ENCODE results near the gene LPAR2. TPM values are rescaled to one million over a fixed set of nuclear protein-coding genes. Genes with fewer than 3 reads are reported as not detected.
A peak's percentile ranks its signal among the peaks of the same experiment; 100 is the strongest.

The LPAR2 gene
- total and polyA plus RNA-seq, 10 of the 15 experiments (the other 5 are each of a cell fraction or from before 2014, with no cell fraction given) = 0.98 to 23.8 (median 10.2) TPM

DNA sequence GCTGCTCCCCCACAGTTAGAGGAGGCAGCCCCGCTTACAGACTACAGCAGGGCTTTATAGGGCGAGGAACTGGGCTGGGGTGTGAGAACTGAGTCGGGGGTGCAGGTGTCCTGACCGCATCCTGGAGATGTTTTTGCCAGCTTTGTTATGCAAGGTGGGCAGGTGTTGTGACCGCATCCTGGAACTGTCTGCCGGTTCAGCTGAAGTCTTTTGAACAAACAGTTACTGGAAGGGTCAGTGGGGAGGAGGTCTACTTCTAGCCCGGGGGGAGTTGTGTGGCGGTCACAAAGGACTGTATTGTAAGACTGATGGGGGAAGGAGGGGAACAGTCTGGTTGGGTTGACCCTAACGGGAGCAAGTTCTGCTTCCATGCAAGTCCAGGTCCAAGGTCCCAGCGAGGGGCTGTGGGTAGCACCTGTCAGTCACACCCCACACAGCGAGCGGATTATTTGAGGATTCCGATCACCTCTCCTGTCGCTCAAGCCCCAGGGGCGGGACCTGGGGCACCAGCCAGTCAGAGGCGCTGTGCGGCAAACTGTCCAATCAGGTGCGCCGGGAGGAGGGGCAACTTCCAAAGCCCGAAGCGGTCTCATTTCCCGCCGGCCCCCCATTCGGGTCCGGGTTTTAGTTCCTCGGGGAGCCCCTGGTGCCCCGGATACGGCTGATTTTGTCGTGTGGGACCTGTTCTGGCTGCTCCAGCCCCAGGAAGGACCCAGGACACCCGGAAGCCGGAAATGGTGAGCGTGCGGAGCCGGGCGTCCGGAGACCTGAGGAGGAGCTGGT, 40.4 kb upstream of the LPAR2 start, which contains the start of gene ZNF101 (continued):
- TF ChIP-seq POU2F2 (IDR thresholded peaks at IDR 0.05; ENCODE audit: borderline replicate concordance, low read depth, low read length) (peak; percentile 48; the same call in 1 of the 3 replicates), ZNF24 (IDR thresholded peaks at IDR 0.05) (no peak), TBL1XR1 (IDR thresholded peaks at IDR 0.05; ENCODE audit: low read depth, low read length) (no peak), FOXK2 (IDR thresholded peaks at IDR 0.05) (peak; percentile 91), ZNF207 (IDR thresholded peaks at IDR 0.05; ENCODE audit: borderline replicate concordance) (no peak), PAX8 (IDR thresholded peaks at IDR 0.05) (no peak), NBN (IDR thresholded peaks at IDR 0.05) (peak; percentile 20; the same call in 1 of the 2 replicates), TCF12 (IDR thresholded peaks at IDR 0.05; ENCODE audit: low read depth, low read length) (peak; percentile 97), TCF3 (IDR thresholded peaks at IDR 0.05; ENCODE audit: borderline replicate concordance, insufficient read depth, low read depth, low read length) (peak; percentile 93), ZNF384 (IDR thresholded peaks at IDR 0.05; ENCODE audit: borderline replicate concordance, low read depth, low read length) (no peak), HDGF (IDR thresholded peaks at IDR 0.05) (no peak), TCF7 (IDR thresholded peaks at IDR 0.05; ENCODE audit: borderline replicate concordance) (no peak), BHLHE40 (IDR thresholded peaks at IDR 0.05; ENCODE audit: borderline replicate concordance in 1 of 2, low read depth in 2 of 2, low read length in 1 of 2) (peak in 1 of 2 experiments; percentile 70; a peak in 2 of 4 replicates)
- TF ChIP-seq, protein P1, sequence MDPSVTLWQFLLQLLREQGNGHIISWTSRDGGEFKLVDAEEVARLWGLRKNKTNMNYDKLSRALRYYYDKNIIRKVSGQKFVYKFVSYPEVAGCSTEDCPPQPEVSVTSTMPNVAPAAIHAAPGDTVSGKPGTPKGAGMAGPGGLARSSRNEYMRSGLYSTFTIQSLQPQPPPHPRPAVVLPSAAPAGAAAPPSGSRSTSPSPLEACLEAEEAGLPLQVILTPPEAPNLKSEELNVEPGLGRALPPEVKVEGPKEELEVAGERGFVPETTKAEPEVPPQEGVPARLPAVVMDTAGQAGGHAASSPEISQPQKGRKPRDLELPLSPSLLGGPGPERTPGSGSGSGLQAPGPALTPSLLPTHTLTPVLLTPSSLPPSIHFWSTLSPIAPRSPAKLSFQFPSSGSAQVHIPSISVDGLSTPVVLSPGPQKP (IDR thresholded peaks at IDR 0.05; ENCODE audit: low read depth, low read length) = no peak
- TF ChIP-seq, protein P2, sequence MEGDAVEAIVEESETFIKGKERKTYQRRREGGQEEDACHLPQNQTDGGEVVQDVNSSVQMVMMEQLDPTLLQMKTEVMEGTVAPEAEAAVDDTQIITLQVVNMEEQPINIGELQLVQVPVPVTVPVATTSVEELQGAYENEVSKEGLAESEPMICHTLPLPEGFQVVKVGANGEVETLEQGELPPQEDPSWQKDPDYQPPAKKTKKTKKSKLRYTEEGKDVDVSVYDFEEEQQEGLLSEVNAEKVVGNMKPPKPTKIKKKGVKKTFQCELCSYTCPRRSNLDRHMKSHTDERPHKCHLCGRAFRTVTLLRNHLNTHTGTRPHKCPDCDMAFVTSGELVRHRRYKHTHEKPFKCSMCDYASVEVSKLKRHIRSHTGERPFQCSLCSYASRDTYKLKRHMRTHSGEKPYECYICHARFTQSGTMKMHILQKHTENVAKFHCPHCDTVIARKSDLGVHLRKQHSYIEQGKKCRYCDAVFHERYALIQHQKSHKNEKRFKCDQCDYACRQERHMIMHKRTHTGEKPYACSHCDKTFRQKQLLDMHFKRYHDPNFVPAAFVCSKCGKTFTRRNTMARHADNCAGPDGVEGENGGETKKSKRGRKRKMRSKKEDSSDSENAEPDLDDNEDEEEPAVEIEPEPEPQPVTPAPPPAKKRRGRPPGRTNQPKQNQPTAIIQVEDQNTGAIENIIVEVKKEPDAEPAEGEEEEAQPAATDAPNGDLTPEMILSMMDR (IDR thresholded peaks at IDR 0.05 in 2 of 3, conservative IDR thresholded peaks at IDR 0.05 in 1 of 3; ENCODE audit: control insufficient read depth in 2 of 3, extremely low read depth in 1 of 3, insufficient read depth in 1 of 3, low read depth in 3 of 3, low read length in 3 of 3) = no peak
- TF ChIP-seq, protein P3, sequence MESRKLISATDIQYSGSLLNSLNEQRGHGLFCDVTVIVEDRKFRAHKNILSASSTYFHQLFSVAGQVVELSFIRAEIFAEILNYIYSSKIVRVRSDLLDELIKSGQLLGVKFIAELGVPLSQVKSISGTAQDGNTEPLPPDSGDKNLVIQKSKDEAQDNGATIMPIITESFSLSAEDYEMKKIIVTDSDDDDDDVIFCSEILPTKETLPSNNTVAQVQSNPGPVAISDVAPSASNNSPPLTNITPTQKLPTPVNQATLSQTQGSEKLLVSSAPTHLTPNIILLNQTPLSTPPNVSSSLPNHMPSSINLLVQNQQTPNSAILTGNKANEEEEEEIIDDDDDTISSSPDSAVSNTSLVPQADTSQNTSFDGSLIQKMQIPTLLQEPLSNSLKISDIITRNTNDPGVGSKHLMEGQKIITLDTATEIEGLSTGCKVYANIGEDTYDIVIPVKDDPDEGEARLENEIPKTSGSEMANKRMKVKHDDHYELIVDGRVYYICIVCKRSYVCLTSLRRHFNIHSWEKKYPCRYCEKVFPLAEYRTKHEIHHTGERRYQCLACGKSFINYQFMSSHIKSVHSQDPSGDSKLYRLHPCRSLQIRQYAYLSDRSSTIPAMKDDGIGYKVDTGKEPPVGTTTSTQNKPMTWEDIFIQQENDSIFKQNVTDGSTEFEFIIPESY (IDR thresholded peaks at IDR 0.05) = no peak
- TF ChIP-seq, protein P4, sequence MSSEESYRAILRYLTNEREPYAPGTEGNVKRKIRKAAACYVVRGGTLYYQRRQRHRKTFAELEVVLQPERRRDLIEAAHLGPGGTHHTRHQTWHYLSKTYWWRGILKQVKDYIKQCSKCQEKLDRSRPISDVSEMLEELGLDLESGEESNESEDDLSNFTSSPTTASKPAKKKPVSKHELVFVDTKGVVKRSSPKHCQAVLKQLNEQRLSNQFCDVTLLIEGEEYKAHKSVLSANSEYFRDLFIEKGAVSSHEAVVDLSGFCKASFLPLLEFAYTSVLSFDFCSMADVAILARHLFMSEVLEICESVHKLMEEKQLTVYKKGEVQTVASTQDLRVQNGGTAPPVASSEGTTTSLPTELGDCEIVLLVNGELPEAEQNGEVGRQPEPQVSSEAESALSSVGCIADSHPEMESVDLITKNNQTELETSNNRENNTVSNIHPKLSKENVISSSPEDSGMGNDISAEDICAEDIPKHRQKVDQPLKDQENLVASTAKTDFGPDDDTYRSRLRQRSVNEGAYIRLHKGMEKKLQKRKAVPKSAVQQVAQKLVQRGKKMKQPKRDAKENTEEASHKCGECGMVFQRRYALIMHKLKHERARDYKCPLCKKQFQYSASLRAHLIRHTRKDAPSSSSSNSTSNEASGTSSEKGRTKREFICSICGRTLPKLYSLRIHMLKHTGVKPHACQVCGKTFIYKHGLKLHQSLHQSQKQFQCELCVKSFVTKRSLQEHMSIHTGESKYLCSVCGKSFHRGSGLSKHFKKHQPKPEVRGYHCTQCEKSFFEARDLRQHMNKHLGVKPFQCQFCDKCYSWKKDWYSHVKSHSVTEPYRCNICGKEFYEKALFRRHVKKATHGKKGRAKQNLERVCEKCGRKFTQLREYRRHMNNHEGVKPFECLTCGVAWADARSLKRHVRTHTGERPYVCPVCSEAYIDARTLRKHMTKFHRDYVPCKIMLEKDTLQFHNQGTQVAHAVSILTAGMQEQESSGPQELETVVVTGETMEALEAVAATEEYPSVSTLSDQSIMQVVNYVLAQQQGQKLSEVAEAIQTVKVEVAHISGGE (CRISPR knock-in tag; IDR thresholded peaks at IDR 0.05) = peak; percentile 70
- TF ChIP-seq, protein P5, sequence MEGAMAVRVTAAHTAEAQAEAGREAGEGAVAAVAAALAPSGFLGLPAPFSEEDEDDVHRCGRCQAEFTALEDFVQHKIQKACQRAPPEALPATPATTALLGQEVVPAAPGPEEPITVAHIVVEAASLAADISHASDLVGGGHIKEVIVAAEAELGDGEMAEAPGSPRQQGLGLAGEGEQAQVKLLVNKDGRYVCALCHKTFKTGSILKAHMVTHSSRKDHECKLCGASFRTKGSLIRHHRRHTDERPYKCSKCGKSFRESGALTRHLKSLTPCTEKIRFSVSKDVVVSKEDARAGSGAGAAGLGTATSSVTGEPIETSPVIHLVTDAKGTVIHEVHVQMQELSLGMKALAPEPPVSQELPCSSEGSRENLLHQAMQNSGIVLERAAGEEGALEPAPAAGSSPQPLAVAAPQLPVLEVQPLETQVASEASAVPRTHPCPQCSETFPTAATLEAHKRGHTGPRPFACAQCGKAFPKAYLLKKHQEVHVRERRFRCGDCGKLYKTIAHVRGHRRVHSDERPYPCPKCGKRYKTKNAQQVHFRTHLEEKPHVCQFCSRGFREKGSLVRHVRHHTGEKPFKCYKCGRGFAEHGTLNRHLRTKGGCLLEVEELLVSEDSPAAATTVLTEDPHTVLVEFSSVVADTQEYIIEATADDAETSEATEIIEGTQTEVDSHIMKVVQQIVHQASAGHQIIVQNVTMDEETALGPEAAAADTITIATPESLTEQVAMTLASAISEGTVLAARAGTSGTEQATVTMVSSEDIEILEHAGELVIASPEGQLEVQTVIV (IDR thresholded peaks at IDR 0.05; ENCODE audit: borderline replicate concordance, partially characterized antibody) = peak; percentile 70

All from GM12878 (cell line).